OCI-LY1 (cell line): ENCODE results near the gene ST6GAL1.

ENCODE experiments used
- H2AFZ ChIP-seq: fragments of 200-600 bp; sonication (generic), shearing (Covaris generic); 2 replicates; pipeline ENCODE4 v1.6.0; 2014; ENCODE audit warnings: antibody characterized with exemption, mild to moderate bottlenecking, low read length
- H3F3A ChIP-seq: fragments of 200-600 bp; sonication (generic), shearing (Covaris generic); 2 replicates; pipeline ENCODE4 v1.6.0; 2014; ENCODE audit warnings: mild to moderate bottlenecking, antibody characterized with exemption, low read length, moderate library complexity; ENCODE audit not compliant: insufficient read depth
- H3K27ac ChIP-seq: fragments of 200-600 bp; sonication (generic); 2 replicates; pipeline ENCODE4 v1.5.1; 2014; ENCODE audit warnings: low read length, mixed run types, mild to moderate bottlenecking, low read depth; ENCODE audit not compliant: poor library complexity, severe bottlenecking
- H3K27me3 ChIP-seq: fragments of 200-600 bp; sonication (generic); 2 replicates; pipeline ENCODE4 v1.6.0; 2014; ENCODE audit warnings: antibody characterized with exemption, mild to moderate bottlenecking, low read length, moderate library complexity; ENCODE audit not compliant: insufficient read depth
- H3K36me3 ChIP-seq: fragments of 200-600 bp; sonication (generic); 2 replicates; pipeline ENCODE4 v1.6.1; 2014; ENCODE audit warnings: mild to moderate bottlenecking, antibody characterized with exemption, low read length, moderate library complexity, mixed read lengths; ENCODE audit not compliant: insufficient read depth
- H3K4me1 ChIP-seq: fragments of 200-600 bp; sonication (generic); 2 replicates; pipeline ENCODE4 v1.5.1; 2014; ENCODE audit warnings: mild to moderate bottlenecking, low read length, moderate library complexity; ENCODE audit not compliant: insufficient read depth, severe bottlenecking
- H3K4me2 ChIP-seq: fragments of 200-600 bp; sonication (generic), shearing (Covaris generic); 2 replicates; pipeline ENCODE4 v1.6.1; 2014; ENCODE audit warnings: low read length
- H3K4me3 ChIP-seq: fragments of 200-600 bp; sonication (generic); 2 replicates; pipeline ENCODE4 v1.5.1; 2014; ENCODE audit warnings: low read length, low read depth, mild to moderate bottlenecking, mixed read lengths; ENCODE audit not compliant: poor library complexity, severe bottlenecking
- H3K79me2 ChIP-seq: fragments of 200-600 bp; shearing (Covaris generic); 2 replicates; pipeline ENCODE4 v1.6.1; 2016; ENCODE audit warnings: mixed run types, low read length, mixed read lengths; ENCODE audit not compliant: insufficient read depth
- H3K9ac ChIP-seq: fragments of 200-600 bp; sonication (generic), shearing (Covaris generic); 2 replicates; pipeline ENCODE4 v1.6.1; 2014; ENCODE audit warnings: mild to moderate bottlenecking, low read length, mixed read lengths
- H3K9me2 ChIP-seq: fragments of 200-600 bp; sonication (generic), shearing (Covaris generic); 2 replicates; pipeline ENCODE4 v1.6.1; 2014; ENCODE audit warnings: low read depth, mild to moderate bottlenecking, low read length, mixed read lengths
- H3K9me3 ChIP-seq: fragments of 200-600 bp; shearing (Covaris generic); 2 replicates; pipeline ENCODE4 v1.6.1; 2014; ENCODE audit warnings: low read length, mixed read lengths
- H4K20me1 ChIP-seq: fragments of 200-600 bp; sonication (generic), shearing (Covaris generic); 2 replicates; pipeline ENCODE4 v1.6.0; 2016; ENCODE audit warnings: mild to moderate bottlenecking, low read length; ENCODE audit not compliant: insufficient read depth
- CTCF ChIP-seq: fragments of 200-600 bp; sonication (generic), shearing (Covaris generic); IDR thresholded peaks from 2 replicates; pipeline ENCODE4 v1.5.1; 2017; ENCODE audit warnings: mild to moderate bottlenecking, antibody characterized with exemption, low read length, moderate library complexity, mixed read lengths
- EZH2 ChIP-seq: fragments of 200-600 bp; sonication (generic), shearing (Covaris generic); IDR thresholded peaks from 2 replicates; pipeline ENCODE4 v1.8.0; 2017; ENCODE audit warnings: borderline replicate concordance, mixed run types, mild to moderate bottlenecking, antibody characterized with exemption, low read length, moderate library complexity, mixed read lengths

ST6GAL1 gene

GRCh38 chr3:187085021-187085666, 154.8 kb downstream of the ST6GAL1 start:
- no peak overlapping the region for H2AFZ ChIP-seq
- no peak overlapping the region for H3K27ac ChIP-seq
- no peak overlapping the region for H3K4me3 ChIP-seq

GRCh38 chr3:187085933-187086332, 155.6 kb downstream of the ST6GAL1 start:
- H2AFZ ChIP-seq, result no peak overlapping the region

More at GRCh38 chr3:187085021-187085666, 154.8 kb downstream of the ST6GAL1 start:
- Histone ChIP-seq H3K9me2 (no peaks in the 10 kb centered on the region), H3K9me3 (peaks cover 11% of the 10 kb centered on the region), H4K20me1 (no peaks in the 10 kb centered on the region), H3F3A (no peaks in the 10 kb centered on the region), H3K27me3 (no peaks in the 10 kb centered on the region), H3K79me2 (no peaks in the 10 kb centered on the region), H3K4me1 (no peaks in the 10 kb centered on the region), H3K4me2 (no peak overlapping the region), H3K9ac (no peak overlapping the region), H3K36me3 (no peaks in the 10 kb centered on the region)
- no peak for TF ChIP-seq CTCF
- TF ChIP-seq EZH2, result no peak

GRCh38 chr3:187086831-187087230, 156.5 kb downstream of the ST6GAL1 start:
- Histone ChIP-seq H3K36me3 (no peaks in the 10 kb centered on the region), H3K9me3 (peaks cover 11% of the 10 kb centered on the region), H3K79me2 (no peaks in the 10 kb centered on the region), H3K4me3 (no peak overlapping the region), H4K20me1 (no peaks in the 10 kb centered on the region), H3K9me2 (no peaks in the 10 kb centered on the region), H3K4me1 (no peaks in the 10 kb centered on the region), H2AFZ (no peak overlapping the region), H3K9ac (no peak overlapping the region), H3K27ac (no peak overlapping the region), H3K27me3 (no peaks in the 10 kb centered on the region), H3K4me2 (no peak overlapping the region), H3F3A (no peaks in the 10 kb centered on the region)
- no peak for TF ChIP-seq EZH2
- no peak for TF ChIP-seq CTCF

More at GRCh38 chr3:187085933-187086332, 155.6 kb downstream of the ST6GAL1 start:
- Histone ChIP-seq H3K9ac (no peak overlapping the region), H4K20me1 (no peaks in the 10 kb centered on the region), H3K4me2 (no peak overlapping the region), H3K4me3 (no peak overlapping the region), H3K9me2 (no peaks in the 10 kb centered on the region), H3K27ac (no peak overlapping the region), H3K27me3 (no peaks in the 10 kb centered on the region), H3K36me3 (no peaks in the 10 kb centered on the region), H3F3A (no peaks in the 10 kb centered on the region), H3K79me2 (no peaks in the 10 kb centered on the region), H3K9me3 (peaks cover 11% of the 10 kb centered on the region), H3K4me1 (no peaks in the 10 kb centered on the region)
- TF ChIP-seq EZH2 (no peak), CTCF (no peak)
